Measurements from ENCODE around the gene FNBP1.

DNA sequence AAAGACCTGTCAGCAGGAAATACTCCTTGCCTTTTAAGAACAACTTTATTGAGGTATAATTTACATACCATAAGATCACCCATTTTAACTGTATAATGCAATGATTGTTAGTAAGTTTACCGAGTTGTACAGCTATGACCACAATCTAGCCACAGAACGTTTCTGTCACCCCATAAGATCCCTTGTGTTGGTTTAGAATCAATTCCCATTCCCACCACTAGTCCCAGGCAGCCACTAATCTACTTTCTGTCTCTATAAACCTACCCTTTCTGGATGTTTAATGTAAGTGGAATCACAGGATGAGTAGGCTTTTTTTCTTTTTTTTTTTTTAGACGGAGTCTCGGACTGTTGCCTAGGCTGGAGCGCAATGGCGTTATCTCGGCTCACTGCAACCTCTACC is 15.2 kb upstream of the FNBP1 start:
- TF ChIP-seq POLR2A (IDR thresholded peaks at IDR 0.05): no peak
- TF ChIP-seq, protein P1, sequence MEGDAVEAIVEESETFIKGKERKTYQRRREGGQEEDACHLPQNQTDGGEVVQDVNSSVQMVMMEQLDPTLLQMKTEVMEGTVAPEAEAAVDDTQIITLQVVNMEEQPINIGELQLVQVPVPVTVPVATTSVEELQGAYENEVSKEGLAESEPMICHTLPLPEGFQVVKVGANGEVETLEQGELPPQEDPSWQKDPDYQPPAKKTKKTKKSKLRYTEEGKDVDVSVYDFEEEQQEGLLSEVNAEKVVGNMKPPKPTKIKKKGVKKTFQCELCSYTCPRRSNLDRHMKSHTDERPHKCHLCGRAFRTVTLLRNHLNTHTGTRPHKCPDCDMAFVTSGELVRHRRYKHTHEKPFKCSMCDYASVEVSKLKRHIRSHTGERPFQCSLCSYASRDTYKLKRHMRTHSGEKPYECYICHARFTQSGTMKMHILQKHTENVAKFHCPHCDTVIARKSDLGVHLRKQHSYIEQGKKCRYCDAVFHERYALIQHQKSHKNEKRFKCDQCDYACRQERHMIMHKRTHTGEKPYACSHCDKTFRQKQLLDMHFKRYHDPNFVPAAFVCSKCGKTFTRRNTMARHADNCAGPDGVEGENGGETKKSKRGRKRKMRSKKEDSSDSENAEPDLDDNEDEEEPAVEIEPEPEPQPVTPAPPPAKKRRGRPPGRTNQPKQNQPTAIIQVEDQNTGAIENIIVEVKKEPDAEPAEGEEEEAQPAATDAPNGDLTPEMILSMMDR (IDR thresholded peaks at IDR 0.05 in 4 of 5, conservative IDR thresholded peaks at IDR 0.05 in 1 of 5): no peak
